CD4-positive, alpha-beta T cell (primary cell): ENCODE measurements around the gene KLHL2. TPM values are rescaled to one million over a fixed set of nuclear protein-coding genes. Genes with fewer than 3 reads are reported as not detected.

Experiments
- ATAC-seq: fragments of 200-7000 bp; cut with Tn5 transposase; one replicate; pipeline ENCODE4 v1.10.0; 2022; ENCODE audit warnings: mild to moderate bottlenecking; ENCODE audit not compliant: poor library complexity
- CTCF ChIA-PET: fragments of 350-600 bp; sonication (Branson Sonifier 250); formaldehyde crosslinking; loops from one replicate; lab custom pipeline; 2021; ENCODE audit warnings: antibody characterized with exemption, inconsistent platforms; lab: Charles Lee
- POLR2A ChIA-PET: fragments of 350-600 bp; sonication (Branson Sonifier 250); formaldehyde crosslinking; loops from one replicate; lab custom pipeline; 2021; ENCODE audit warnings: antibody characterized with exemption, inconsistent platforms; lab: Charles Lee
- DNase-seq, 14 experiments: peaks; one replicate each; pipeline ENCODE4 v3.0.0-alpha.2; 2013 to 2020; ENCODE audit warnings: mixed read lengths in 2 of 14
- H3K27ac ChIP-seq, 2 donors: one replicate each; pipeline versions ENCODE4 v1.5.1 to v1.7.0; 2013; ENCODE audit warnings: low read length in 2 of 2, low read depth in 1 of 2, mild to moderate bottlenecking in 1 of 2
- H3K27me3 ChIP-seq, 2 experiments: 1 replicate in 1 of 2; 2 replicates in 1 of 2; pipeline versions ENCODE4 v1.6.1 to v1.7.0; 2013; ENCODE audit warnings: low read length in 2 of 2, control low read depth in 1 of 2, mild to moderate bottlenecking in 1 of 2, moderate library complexity in 1 of 2; ENCODE audit not compliant: insufficient read depth in 2 of 2, control insufficient read depth in 1 of 2
- H3K36me3 ChIP-seq: one replicate; pipeline ENCODE4 v1.6.1; 2013; ENCODE audit warnings: low read length, control low read depth; ENCODE audit not compliant: insufficient read depth
- H3K4me1 ChIP-seq: one replicate; pipeline ENCODE4 v1.6.1; 2013; ENCODE audit warnings: low read length, control low read depth; ENCODE audit not compliant: insufficient read depth
- H3K4me3 ChIP-seq: one replicate; pipeline ENCODE4 v1.5.1; 2013; ENCODE audit warnings: mild to moderate bottlenecking, low read length, moderate library complexity
- H3K9me3 ChIP-seq, 2 experiments: 1 replicate in 1 of 2; 2 replicates in 1 of 2; pipeline versions ENCODE4 v1.6.1 to v1.7.0; 2013; ENCODE audit warnings: low read length in 2 of 2, mild to moderate bottlenecking in 2 of 2, control low read depth in 1 of 2, moderate library complexity in 1 of 2; ENCODE audit not compliant: control insufficient read depth in 1 of 2, insufficient read depth in 1 of 2
- H3K27ac Mint-ChIP-seq: one replicate; pipeline ENCODE4 v1.8.0; 2020; ENCODE audit warnings: mixed read lengths
- H3K27me3 Mint-ChIP-seq: one replicate; pipeline ENCODE4 v1.8.0; 2021; ENCODE audit warnings: mixed read lengths
- H3K36me3 Mint-ChIP-seq: one replicate; pipeline ENCODE4 v1.8.0; 2021; ENCODE audit warnings: low read depth, mixed read lengths
- H3K4me1 Mint-ChIP-seq: one replicate; pipeline ENCODE4 v1.8.0; 2021; ENCODE audit warnings: low read depth, mixed read lengths
- H3K4me3 Mint-ChIP-seq: one replicate; pipeline ENCODE4 v1.8.0; 2020; ENCODE audit warnings: mild to moderate bottlenecking, mixed read lengths
- H3K9me3 Mint-ChIP-seq: one replicate; pipeline ENCODE4 v1.8.0; 2020; ENCODE audit warnings: mixed read lengths
- CTCF ChIP-seq: fragments of 200-600 bp; IDR thresholded peaks from one replicate; pipeline ENCODE4 v1.8.0; 2022; ENCODE audit warnings: antibody characterized with exemption, mild to moderate bottlenecking
- intact Hi-C, 2 experiments: fragments of 100-400 bp; cut with DNase I in 1 of 2; cut with micrococcal nuclease in 1 of 2; formaldehyde crosslinking; loops; one replicate each; pipeline versions ENCODE4 v1.15.1 to v1.9.0; 2023 to 2025; cut with DNase I, micrococcal nuclease
- total RNA-seq, 174 experiments: library from RNA in 2 of 174; stranded (reverse) in 2 of 174; gene quantifications; one replicate each; pipeline ENCODE4 v1.2.3 and lab custom pipeline; 2021 to 2026

KLHL2 gene
- total RNA-seq, 2 experiments from 2014 or later, result 19.9 to 20.0 TPM

GRCh38 chr4:165185448-165185847, 21.9 kb upstream of the KLHL2 start:
- CTCF ChIA-PET, result no interaction called here
- H3K4me3 ChIP-seq, result no peak overlapping the region

GRCh38 chr4:165190591-165191347, 16.6 kb upstream of the KLHL2 start:
- Mint-ChIP-seq H3K4me1 (no peaks in the 10 kb centered on the region), H3K27me3 (no peaks in the 10 kb centered on the region), H3K9me3 (no peaks in the 10 kb centered on the region), H3K36me3 (no peaks in the 10 kb centered on the region), H3K4me3 (no peak overlapping the region), H3K27ac (no peak overlapping the region)
- Histone ChIP-seq H3K27me3 (no peaks in the 10 kb centered on the region), H3K27ac (no peak overlapping the region), H3K9me3 (no peaks in the 10 kb centered on the region), H3K4me1 (no peaks in the 10 kb centered on the region), H3K36me3 (no peaks in the 10 kb centered on the region), H3K4me3 (no peak overlapping the region)
- intact Hi-C loops, result no loop called here
- DNase-seq, result no peak
- ATAC-seq, result no peak
- ChIA-PET CTCF (no interaction called here), POLR2A (no interaction called here)
- no peak for TF ChIP-seq CTCF

More at GRCh38 chr4:165185448-165185847, 21.9 kb upstream of the KLHL2 start:
- Mint-ChIP-seq H3K9me3 (no peaks in the 10 kb centered on the region), H3K36me3 (no peaks in the 10 kb centered on the region), H3K27me3 (no peaks in the 10 kb centered on the region), H3K4me1 (no peaks in the 10 kb centered on the region), H3K27ac (no peak overlapping the region), H3K4me3 (no peak overlapping the region)
- POLR2A ChIA-PET, result no interaction called here
- Histone ChIP-seq H3K27me3 (no peaks in the 10 kb centered on the region), H3K36me3 (no peaks in the 10 kb centered on the region), H3K4me1 (no peaks in the 10 kb centered on the region), H3K9me3 (no peaks in the 10 kb centered on the region), H3K27ac (no peak overlapping the region)
- ATAC-seq, result no peak
- no peak for DNase-seq
- TF ChIP-seq CTCF, result no peak
- intact Hi-C loops, result no loop called here

GRCh38 chr4:165191348-165191656, 16.1 kb upstream of the KLHL2 start:
- Mint-ChIP-seq H3K27ac (no peak overlapping the region), H3K4me1 (no peaks in the 10 kb centered on the region), H3K9me3 (no peaks in the 10 kb centered on the region), H3K36me3 (no peaks in the 10 kb centered on the region), H3K27me3 (no peaks in the 10 kb centered on the region), H3K4me3 (no peak overlapping the region)
- CTCF ChIA-PET, result no interaction called here
- Histone ChIP-seq H3K36me3 (no peaks in the 10 kb centered on the region), H3K9me3 (no peaks in the 10 kb centered on the region), H3K4me3 (no peak overlapping the region), H3K27ac (no peak overlapping the region), H3K4me1 (no peaks in the 10 kb centered on the region), H3K27me3 (no peaks in the 10 kb centered on the region)
- POLR2A ChIA-PET, result no interaction called here
- no peak for TF ChIP-seq CTCF
- DNase-seq, result no peak
- no peak for ATAC-seq
- intact Hi-C loops, result no loop called here
